ENCODE measurements around the gene NACC2. TPM values are rescaled to one million over a fixed set of nuclear protein-coding genes. Genes with fewer than 3 reads are reported as not detected.

Gene NACC2
- total RNA-seq, 4 donors from 2014 or later, result 71.4 to 209 (median 110) TPM

DNA sequence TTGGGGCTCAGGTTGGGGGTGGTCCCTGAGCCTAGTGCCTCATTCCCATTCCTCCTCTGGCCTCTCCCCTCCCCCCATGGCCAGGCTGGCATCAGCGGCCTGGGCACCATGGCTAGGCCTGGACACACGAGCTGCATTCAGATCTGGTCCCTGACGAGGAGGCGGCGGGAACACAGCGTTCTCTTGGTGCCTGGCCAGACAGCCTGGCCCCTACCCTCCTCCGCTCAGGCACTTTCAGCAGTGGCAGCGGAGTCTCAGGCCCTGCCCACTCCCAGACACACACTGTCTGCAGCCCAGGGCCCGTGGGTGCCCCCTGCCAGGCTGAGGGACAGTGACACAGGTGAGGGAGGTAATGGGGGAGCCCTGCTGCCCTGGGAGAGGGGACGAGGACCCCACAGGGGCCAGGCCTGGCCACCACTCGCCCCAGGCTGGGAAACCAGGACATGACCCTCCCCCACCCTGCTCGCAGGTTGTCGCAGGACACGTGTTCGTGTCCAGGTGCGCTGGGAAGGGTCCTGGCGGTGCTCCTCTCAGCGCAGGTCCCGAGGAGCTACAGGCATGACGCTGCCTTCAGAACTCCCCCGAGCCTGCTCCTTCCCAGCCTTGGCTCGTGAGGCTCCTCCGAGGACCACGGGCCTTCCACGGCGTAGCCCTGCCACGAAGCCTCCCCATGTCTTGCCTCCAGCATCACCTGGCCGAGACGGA, 114.0 kb downstream of the NACC2 start:
- WGBS, 2 donors (ENCODE audit: low coverage in 1 of 2), result 87% methylated on average over 4 of the region's 29 CpGs; no CpG with 5 or more reads in 1 of the 2 donors
- Histone ChIP-seq H3K36me3 (no peaks in the 10 kb centered on the region), H3K27me3 (peaks cover 76% of the 10 kb centered on the region), H3K4me3 (no peak overlapping the region), H3K9me3 (no peaks in the 10 kb centered on the region), H3K27ac (no peak overlapping the region), H3K4me1 (peaks cover 0 to 14% (median 5%) of the 10 kb centered on the region in 3 donors)
- TF ChIP-seq, protein P1, sequence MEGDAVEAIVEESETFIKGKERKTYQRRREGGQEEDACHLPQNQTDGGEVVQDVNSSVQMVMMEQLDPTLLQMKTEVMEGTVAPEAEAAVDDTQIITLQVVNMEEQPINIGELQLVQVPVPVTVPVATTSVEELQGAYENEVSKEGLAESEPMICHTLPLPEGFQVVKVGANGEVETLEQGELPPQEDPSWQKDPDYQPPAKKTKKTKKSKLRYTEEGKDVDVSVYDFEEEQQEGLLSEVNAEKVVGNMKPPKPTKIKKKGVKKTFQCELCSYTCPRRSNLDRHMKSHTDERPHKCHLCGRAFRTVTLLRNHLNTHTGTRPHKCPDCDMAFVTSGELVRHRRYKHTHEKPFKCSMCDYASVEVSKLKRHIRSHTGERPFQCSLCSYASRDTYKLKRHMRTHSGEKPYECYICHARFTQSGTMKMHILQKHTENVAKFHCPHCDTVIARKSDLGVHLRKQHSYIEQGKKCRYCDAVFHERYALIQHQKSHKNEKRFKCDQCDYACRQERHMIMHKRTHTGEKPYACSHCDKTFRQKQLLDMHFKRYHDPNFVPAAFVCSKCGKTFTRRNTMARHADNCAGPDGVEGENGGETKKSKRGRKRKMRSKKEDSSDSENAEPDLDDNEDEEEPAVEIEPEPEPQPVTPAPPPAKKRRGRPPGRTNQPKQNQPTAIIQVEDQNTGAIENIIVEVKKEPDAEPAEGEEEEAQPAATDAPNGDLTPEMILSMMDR (IDR thresholded peaks at IDR 0.05), result no peak
- TF ChIP-seq EP300 (IDR thresholded peaks at IDR 0.05) (no peak), POLR2A (IDR thresholded peaks at IDR 0.05) (no peak), POLR2AphosphoS5 (IDR thresholded peaks at IDR 0.05) (no peak)
- no peak for ATAC-seq

DNA sequence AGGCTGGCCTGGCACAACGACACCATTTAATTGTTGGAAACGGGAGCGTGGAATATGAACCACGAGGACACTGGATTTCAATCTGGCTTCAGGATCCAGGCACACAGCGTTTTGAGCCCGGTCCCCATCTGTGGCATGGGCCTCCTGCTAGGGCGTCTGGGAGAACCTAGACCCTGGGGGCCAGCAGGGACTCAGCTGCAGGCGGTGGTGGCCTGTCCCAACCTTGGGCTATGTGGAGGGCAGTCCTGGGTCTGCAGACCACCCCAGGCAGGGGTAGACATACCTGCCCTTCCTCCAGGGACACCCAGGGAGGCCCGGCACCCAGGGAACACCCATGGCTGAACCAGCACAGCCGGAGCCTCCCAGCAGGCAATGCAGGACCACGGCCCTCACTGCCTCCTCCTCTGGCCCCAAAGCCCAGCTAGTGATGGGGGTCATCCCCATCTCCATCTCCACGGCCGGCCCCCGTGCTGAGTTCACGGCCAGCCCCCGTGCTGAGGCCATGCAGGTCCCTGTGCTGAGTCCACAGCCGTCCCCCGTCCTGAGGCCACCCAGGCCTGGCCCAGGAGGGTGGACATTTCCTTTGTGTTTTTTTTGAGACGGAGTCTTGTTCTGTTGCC, 115.4 kb downstream of the NACC2 start:
- Histone ChIP-seq H3K27me3 (peaks cover 78% of the 10 kb centered on the region), H3K36me3 (no peaks in the 10 kb centered on the region), H3K27ac (no peak overlapping the region), H3K4me3 (no peak overlapping the region), H3K4me1 (peaks cover 0 to 14% (median 5%) of the 10 kb centered on the region in 3 donors), H3K9me3 (no peaks in the 10 kb centered on the region)
- no peak for TF ChIP-seq POLR2A (IDR thresholded peaks at IDR 0.05)
- no peak for TF ChIP-seq POLR2AphosphoS5 (IDR thresholded peaks at IDR 0.05)
- TF ChIP-seq EP300 (IDR thresholded peaks at IDR 0.05), result no peak
- TF ChIP-seq, protein P1 (IDR thresholded peaks at IDR 0.05), result no peak
- no peak for ATAC-seq
- WGBS, 2 donors (ENCODE audit: low coverage in 1 of 2), result 58% methylated on average over 6 of the region's 19 CpGs; no CpG with 5 or more reads in 1 of the 2 donors

DNA sequence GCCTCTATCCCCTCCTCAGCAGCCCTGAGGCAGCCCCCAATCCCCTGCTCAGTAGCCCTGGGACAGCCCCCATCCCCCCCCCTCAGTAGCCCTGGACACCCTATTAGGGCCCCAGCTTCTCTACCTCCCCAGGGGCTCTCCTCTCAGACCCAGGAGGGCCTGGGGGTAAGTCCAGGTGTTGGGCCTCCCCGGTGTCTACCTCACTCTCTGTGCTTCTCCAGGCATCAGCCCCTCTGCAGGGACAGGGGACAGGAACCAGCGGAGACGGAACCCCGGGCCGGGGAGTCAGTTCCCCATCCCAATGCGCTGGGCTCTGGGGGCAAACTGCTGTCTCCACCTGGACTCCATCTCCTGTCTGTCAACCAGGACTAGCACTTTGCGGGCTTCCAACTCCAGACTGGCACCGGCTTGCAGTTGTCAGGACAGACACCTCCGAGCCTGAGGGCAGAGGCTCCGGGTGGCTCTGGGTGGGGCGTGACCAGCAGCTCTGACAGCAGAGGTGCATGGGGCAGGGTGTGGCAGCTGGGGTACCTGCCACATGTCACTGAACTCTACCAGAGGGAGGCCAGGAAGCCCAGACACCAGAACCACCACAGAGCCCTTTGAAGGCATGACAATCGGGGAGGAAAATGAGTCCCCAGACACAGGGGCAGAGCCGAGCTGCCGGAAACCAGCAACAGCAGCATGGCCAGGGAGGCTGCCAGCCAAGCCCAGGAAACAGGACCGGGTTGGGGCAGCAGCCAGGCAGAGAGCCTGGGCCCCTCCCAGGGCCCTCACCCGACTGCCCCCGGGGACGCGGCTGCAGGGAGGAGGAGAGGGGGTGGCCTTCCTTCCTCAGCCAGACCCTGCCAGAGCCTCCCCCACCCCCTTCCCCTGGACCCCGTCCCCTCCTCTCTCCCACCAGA, 116.2 kb downstream of the NACC2 start:
- Histone ChIP-seq H3K27me3 (peaks cover 76% of the 10 kb centered on the region), H3K27ac (no peak overlapping the region), H3K4me1 (peaks cover 0 to 14% (median 5%) of the 10 kb centered on the region in 3 donors), H3K9me3 (no peaks in the 10 kb centered on the region), H3K36me3 (no peaks in the 10 kb centered on the region), H3K4me3 (no peak overlapping the region)
- TF ChIP-seq EP300 (IDR thresholded peaks at IDR 0.05) (no peak), POLR2A (IDR thresholded peaks at IDR 0.05) (no peak), POLR2AphosphoS5 (IDR thresholded peaks at IDR 0.05) (no peak)
- TF ChIP-seq, protein P1 (IDR thresholded peaks at IDR 0.05), result no peak
- WGBS, 2 donors (ENCODE audit: low coverage in 1 of 2), result 0% methylated on average over 2 of the region's 20 CpGs; no CpG with 5 or more reads in 1 of the 2 donors
- peak; percentile 25 for ATAC-seq

GRCh38 chr9:135976944-135977343, 118.1 kb downstream of the NACC2 start:
- Histone ChIP-seq H3K4me1 (peaks cover 0 to 14% (median 5%) of the 10 kb centered on the region in 3 donors), H3K27me3 (peaks cover 76% of the 10 kb centered on the region), H3K4me3 (no peak overlapping the region), H3K9me3 (no peaks in the 10 kb centered on the region), H3K36me3 (no peaks in the 10 kb centered on the region), H3K27ac (no peak overlapping the region)
- 48% methylated on average over 4 of the region's 13 CpGs; no CpG with 5 or more reads in 1 of the 2 donors for WGBS, 2 donors (ENCODE audit: low coverage in 1 of 2)
- no peak for ATAC-seq
- TF ChIP-seq, protein P1 (IDR thresholded peaks at IDR 0.05), result no peak
- no peak for TF ChIP-seq POLR2A (IDR thresholded peaks at IDR 0.05)
- no peak for TF ChIP-seq POLR2AphosphoS5 (IDR thresholded peaks at IDR 0.05)
- no peak for TF ChIP-seq EP300 (IDR thresholded peaks at IDR 0.05)

Measured in gastroesophageal sphincter (tissue), 4 donors.